ENCODE measurements around the gene EIF2AK2.

Gene EIF2AK2

DNA sequence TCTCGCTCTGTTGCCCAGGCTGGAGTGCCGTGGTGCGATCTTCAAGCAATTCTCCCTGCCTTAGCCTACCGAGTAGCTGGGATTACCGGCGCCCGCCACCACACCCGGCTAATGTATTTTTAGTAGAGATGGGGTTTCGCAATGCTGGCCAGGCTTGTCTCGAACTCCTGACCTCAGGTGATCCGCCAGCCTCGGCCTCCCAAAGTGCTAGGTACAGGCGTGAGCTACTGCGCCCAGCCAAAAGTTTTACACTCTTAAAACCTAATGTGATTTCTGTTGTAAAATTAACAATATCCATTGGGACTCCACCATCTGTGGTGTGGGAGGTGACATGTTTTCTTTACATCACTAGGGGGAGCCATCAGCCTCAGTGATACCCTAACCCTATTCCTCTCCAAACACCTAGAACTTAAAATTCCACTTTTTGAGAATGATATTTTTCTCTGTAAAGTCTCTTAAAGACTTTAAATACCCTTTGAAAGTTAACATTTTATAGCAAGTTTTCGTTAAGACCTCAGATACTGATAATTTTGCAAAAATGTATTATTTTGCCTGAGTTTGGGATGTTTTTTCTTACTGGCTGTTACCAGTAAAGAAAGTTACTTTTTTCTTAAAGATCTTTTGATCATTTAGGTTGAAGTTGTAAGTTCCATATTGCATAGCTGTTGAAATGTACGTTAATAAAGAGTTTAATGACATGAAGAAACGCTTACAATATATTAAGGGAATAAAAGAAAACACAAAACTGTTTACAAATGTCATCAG lies 11.6 kb upstream of the EIF2AK2 start:
- DNase-seq: peak; percentile 34 to 41

DNA sequence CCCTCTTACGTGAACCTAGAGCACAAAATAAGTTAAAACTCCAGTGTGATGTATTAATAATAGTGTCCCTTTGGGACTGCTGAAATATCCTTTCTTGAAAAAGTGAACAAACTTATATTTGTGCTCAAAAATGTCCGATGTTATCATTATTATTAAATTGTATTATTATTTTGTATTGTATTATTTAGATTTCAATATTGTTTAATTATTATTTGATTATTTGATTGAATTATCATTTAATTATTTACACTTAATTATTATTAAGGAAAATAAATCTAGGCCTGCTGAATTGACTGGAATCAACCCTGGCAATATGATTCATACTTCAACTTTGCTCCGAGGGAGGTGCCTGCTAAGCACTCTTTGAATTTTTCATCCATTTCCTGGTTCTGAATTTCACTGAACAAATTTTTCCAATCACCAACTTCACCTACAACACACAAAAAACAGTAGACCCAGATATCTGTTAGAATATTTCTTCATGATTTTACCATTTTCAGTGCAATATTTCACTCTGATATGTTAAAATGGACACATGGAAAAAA lies 10.9 kb upstream of the EIF2AK2 start:
- no peak for DNase-seq

GRCh38 chr2:37164757-37165156 lies 8.0 kb upstream of the EIF2AK2 start:
- DNase-seq: no peak

GRCh38 chr2:37156071-37156856 lies 516 bp downstream of the EIF2AK2 start:
- DNase-seq: peak; percentile 32 to 57

DNA sequence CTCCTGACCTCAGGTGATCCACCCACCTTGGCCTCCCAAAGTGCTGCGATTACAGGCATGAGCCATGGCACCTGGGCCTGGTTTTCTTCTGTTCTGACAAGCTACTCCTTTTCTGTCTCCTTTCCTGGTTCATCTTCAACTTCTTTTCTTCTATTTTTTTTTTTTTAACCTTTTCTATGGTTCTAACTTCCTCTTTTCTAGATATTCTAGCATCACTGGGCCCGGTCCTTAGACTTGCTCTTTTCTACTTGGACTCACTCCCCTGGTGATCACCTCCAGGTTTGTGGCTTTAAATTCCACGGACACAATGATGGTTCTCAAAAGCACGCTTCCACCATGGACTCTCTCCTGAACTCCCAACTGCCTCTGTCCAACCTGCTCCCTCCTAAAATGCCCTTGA lies 2.0 kb downstream of the EIF2AK2 start:
- no peak for DNase-seq

DNA sequence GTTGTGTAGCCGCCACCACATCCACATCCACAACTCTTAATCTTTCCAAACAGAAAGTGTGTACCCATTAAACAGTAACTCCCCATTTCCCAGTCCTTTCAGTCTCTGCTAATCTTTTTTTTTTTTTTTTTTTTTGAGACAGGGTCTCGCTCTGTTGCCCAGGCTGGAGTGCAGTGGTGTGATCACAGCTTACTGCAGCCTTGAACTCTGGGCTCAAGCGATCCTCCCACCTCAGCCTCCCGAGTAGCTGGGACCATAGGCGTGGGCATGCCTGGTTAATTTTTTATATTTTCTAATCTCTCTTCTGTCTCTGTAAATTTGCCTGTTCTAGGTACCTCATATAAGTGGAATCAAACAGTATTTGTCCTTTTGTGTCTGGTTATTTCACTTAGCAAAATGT lies 3.6 kb downstream of the EIF2AK2 start:
- DNase-seq: no peak

- DNase-seq: no peak
Observed at GRCh38 chr2:37149626-37150322, 7.0 kb downstream of the EIF2AK2 start.

DNA sequence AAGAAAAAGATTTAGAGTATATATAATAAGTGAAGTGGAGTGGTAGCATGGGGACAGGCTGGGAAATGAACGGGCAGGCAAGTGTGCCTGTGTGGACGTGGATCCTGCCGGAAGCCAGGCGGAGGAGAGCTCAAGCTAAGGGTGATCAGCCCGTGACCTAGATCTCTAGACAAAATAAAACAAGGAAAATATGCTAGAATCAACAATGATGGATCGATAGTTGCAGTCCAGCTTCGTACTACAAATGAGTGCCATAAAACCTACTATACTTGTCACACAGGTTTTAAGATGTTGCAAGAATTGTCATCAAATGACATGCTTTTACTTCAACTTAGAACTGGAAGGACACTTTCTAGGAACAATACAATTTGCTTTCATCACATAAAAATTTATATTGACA lies 8.5 kb downstream of the EIF2AK2 start:
- DNase-seq: no peak

- no peak for DNase-seq
Observed at GRCh38 chr2:37146062-37146461, 10.7 kb downstream of the EIF2AK2 start.

DNA sequence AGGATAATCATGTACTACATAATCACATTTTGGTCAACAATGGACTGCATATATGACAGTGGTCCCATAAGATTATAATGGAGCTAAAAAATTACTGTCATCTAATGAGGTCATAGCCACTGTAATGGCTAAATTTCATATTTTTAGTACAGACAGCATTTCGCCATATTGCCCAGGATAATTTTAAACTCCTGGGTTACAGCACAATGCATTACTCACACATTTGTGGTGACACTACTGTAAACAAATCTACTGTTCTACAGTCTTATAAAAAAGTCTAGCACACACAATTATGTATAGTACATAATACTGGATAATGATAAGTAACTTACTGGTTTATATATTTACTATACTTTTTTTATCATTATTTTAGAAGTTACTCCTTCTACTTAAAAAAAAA lies 12.8 kb downstream of the EIF2AK2 start:
- DNase-seq: no peak

DNA sequence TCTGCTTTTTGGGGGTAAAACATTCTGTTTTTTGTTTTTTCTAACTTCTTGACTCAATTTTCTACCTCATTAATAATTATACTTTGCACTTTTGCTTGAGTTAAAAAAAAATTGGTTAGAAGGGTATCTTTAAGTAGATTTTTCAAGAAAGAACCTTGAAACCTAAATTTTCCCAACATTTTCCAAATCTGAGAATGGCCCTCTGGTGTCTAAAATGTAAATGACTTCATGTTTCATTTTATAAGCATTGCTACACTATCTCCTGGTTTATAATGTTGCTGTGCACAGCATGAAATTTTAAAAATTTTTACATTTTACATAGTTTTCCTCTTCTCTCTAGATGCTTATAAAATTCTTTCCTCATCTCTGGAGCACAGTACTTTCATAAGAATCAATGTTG lies 14.2 kb downstream of the EIF2AK2 start:
- DNase-seq: no peak

DNA sequence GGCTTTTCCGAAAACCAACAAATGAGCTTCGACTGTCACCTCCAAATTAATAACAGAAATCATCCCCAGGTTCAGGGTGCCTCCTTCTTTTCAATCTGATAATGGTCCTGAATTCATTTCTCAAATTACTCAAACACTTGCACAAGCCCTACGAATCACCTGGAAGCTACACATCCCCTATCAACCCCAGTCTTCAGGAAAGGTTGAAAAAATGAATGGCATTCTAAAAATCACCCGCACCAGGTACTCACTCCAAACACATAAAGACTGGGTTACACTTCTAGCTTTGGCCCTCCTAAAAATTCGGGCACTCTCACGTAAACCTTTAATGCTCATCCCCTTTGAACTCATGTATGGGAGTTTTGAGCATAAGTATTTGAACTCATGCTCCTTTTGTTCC lies 23.9 kb downstream of the EIF2AK2 start:
- DNase-seq: no peak

- DNase-seq: no peak
Observed at GRCh38 chr2:37125416-37125815, 31.4 kb downstream of the EIF2AK2 start.

- DNase-seq: no peak
Observed at GRCh38 chr2:37119157-37119556, 37.6 kb downstream of the EIF2AK2 start.

DNA sequence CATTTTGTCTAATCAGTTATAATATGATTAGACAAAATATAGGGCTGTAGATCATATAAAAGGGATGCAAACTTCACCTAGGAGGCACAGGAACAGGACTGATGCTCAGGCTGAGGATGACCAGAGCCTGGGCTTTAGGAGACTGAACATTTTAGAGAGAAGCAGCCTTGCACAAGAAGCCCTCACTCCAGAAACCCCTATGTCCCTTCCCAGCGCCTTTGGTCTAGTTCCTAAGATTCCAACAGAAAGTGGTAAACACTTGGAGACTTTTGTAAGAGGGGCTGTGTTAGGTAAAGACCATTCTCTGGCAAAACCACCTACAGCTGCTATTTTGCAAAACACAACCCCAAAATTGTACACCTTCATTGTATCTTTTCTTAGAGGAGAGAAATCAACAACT lies 39.2 kb downstream of the EIF2AK2 start:
- DNase-seq: no peak

- DNase-seq: no peak
Observed at GRCh38 chr2:37111958-37112357, 44.8 kb downstream of the EIF2AK2 start.

GRCh38 chr2:37110306-37111212 lies 46.2 kb downstream of the EIF2AK2 start:
- no peak for DNase-seq

DNA sequence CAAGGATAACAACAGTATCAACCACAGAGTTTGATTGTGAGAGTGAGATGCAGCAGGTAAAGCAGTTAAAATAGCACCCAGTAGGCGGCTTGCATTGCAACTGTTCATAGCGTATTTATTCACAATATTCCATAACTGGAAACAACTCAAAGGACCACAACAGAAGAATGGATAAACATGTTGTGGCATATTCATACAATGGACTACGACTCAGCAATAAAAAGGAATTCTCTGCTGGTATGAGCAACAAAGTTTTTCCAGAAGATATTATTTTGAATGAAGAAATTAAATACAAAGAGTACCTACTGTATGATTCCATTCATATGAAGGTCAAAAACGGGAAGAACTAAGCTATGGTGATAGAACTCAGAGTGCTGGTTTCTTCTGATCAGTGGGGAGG lies 47.3 kb downstream of the EIF2AK2 start:
- DNase-seq: no peak

DNA sequence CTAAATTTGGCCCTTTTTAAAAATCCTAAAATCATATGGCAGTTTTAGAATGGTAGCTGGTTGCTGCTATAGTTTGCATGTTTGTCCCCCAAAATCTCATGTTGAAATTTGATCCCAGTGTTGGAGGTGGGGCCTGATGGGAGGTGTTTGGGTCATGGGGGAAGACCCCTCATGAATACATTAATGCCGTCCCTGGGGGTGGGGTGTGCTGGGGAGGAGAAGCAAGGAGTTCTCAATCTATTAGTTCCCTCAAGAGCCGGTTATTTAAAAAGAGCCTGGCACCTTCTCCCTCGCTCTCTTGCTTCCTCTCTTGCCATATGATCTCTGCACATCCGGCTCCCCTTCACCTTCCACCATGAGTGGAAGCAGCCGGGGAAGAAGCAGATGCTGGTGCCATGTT lies 51.6 kb downstream of the EIF2AK2 start:
- no peak for DNase-seq

DNA sequence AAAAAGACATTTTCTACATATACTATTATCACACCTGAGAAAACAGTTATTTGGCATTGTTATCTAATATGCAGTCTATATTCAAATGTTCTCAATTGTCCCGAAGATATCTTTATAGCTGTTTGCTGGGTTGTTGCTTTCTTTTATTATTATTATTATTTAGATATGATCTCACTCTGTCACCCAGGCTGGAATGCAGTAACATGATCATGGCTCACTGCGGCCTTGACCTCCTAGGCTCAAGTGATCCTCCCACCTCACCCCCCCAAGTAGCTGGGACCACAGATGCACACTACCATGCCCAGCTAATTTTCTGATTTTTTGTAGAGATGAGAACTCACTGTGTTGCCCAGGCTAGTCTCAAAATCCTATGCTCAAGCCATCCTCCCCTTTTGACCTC lies 52.6 kb downstream of the EIF2AK2 start:
- DNase-seq: no peak

DNA sequence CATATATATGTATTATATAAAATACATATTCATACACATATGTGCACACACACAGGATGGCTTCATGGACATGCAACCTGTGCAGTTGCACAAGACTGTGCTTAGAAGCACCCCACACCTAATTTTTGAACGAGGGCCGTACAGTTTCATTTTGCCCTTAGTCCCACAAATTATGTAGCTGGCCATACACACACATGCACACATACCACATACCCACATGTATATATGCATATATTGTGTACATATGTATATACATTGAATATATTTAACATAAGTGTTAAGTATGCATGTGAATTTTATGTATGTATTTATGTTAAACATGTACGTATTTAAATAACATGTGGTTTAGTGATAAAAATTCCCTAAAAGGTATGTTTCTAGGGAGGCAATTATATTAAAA lies 54.2 kb downstream of the EIF2AK2 start:
- DNase-seq: no peak

DNA sequence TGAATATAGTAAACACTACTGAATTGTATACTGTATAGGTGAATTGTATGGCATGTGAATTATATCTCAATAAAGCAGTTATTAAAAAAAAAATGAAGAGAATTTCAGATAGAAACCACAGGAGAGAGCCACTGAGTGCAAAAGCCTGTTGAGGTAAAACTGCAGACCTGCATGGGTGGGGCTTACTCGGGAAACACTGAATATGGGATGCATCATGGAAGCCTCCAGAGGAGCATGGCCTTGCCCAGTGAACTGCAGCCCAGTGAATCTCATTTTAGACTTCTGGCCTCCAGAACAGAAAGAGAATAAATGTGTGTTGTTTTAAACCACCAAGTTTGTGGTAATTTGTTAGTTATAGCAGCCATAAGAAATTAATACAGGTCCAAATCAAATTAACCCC lies 56.7 kb downstream of the EIF2AK2 start:
- no peak for DNase-seq
